ENCODE results near the gene ZSCAN5B. TPM values are rescaled to one million over a fixed set of nuclear protein-coding genes. Genes with fewer than 3 reads are reported as not detected.

The ZSCAN5B gene
- total and polyA plus RNA-seq, 9 of the 15 experiments (the other 6 are each of a cell fraction or from before 2014, with no cell fraction given) = 0.03 to 0.07 TPM; not detected in 7

DNA sequence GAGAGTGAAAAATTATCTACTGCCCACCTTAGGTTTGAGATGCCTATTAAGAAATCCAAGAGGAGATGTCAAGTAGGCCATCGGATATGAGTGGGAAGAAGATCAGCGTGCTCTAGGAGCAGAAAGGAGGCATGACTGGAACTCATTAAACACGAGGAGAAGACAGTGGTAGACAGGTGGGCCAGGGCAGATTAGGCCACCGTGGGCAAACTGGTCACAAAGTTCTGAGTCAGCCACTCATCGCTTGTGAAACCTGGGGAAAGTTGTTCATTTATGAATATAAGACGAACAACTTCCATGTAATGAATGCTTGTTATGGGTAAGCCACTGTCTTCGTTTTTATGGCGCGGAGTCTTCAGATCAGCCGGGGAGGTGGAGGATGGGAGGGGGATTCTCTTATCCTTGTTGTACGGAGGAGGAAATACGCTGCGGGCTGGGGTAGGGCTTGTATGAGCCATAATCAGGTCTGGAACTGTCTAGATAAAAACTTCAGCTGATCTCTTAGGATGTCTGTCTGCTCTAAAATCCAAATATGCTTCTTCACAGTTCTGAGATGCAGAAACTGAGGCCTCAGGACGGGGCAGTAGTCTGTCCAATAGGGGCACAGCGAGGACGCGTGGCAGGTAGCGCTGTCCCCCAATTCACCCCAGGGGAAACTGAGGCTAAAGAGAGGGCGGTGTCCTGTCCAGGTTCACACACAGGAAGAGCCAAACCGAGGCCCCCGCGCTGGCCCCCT is 57.6 kb downstream of the ZSCAN5B start (continued):
- TF ChIP-seq, protein P1, sequence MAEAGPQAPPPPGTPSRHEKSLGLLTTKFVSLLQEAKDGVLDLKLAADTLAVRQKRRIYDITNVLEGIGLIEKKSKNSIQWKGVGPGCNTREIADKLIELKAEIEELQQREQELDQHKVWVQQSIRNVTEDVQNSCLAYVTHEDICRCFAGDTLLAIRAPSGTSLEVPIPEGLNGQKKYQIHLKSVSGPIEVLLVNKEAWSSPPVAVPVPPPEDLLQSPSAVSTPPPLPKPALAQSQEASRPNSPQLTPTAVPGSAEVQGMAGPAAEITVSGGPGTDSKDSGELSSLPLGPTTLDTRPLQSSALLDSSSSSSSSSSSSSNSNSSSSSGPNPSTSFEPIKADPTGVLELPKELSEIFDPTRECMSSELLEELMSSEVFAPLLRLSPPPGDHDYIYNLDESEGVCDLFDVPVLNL (CRISPR knock-in tag; IDR thresholded peaks at IDR 0.05; ENCODE audit: low read depth) = no peak
- TF ChIP-seq HMGN3 (IDR thresholded peaks at IDR 0.05; ENCODE audit: borderline replicate concordance, extremely low read depth, insufficient read length, low read depth, low read length) = no peak
- TF ChIP-seq TEAD2 (tag; IDR thresholded peaks at IDR 0.05) = no peak
- TF ChIP-seq CXXC5 (CRISPR knock-in tag; IDR thresholded peaks at IDR 0.05) = no peak
- TF ChIP-seq, protein P2, sequence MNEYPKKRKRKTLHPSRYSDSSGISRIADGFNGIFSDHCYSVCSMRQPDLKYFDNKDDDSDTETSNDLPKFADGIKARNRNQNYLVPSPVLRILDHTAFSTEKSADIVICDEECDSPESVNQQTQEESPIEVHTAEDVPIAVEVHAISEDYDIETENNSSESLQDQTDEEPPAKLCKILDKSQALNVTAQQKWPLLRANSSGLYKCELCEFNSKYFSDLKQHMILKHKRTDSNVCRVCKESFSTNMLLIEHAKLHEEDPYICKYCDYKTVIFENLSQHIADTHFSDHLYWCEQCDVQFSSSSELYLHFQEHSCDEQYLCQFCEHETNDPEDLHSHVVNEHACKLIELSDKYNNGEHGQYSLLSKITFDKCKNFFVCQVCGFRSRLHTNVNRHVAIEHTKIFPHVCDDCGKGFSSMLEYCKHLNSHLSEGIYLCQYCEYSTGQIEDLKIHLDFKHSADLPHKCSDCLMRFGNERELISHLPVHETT (CRISPR knock-in tag; conservative IDR thresholded peaks at IDR 0.05 in 1 of 2, IDR thresholded peaks at IDR 0.05 in 1 of 2) = 0 out of 4 replicates have a peak, but pooled peaks of 1 of the 2 experiments have one; percentile 2
- TF ChIP-seq, protein P3, sequence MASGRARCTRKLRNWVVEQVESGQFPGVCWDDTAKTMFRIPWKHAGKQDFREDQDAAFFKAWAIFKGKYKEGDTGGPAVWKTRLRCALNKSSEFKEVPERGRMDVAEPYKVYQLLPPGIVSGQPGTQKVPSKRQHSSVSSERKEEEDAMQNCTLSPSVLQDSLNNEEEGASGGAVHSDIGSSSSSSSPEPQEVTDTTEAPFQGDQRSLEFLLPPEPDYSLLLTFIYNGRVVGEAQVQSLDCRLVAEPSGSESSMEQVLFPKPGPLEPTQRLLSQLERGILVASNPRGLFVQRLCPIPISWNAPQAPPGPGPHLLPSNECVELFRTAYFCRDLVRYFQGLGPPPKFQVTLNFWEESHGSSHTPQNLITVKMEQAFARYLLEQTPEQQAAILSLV (tag; IDR thresholded peaks at IDR 0.05) = no peak
- TF ChIP-seq, protein P4, sequence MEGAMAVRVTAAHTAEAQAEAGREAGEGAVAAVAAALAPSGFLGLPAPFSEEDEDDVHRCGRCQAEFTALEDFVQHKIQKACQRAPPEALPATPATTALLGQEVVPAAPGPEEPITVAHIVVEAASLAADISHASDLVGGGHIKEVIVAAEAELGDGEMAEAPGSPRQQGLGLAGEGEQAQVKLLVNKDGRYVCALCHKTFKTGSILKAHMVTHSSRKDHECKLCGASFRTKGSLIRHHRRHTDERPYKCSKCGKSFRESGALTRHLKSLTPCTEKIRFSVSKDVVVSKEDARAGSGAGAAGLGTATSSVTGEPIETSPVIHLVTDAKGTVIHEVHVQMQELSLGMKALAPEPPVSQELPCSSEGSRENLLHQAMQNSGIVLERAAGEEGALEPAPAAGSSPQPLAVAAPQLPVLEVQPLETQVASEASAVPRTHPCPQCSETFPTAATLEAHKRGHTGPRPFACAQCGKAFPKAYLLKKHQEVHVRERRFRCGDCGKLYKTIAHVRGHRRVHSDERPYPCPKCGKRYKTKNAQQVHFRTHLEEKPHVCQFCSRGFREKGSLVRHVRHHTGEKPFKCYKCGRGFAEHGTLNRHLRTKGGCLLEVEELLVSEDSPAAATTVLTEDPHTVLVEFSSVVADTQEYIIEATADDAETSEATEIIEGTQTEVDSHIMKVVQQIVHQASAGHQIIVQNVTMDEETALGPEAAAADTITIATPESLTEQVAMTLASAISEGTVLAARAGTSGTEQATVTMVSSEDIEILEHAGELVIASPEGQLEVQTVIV (CRISPR knock-in tag; IDR thresholded peaks at IDR 0.05; ENCODE audit: borderline replicate concordance) = no peak
- TF ChIP-seq NR2F6 (CRISPR knock-in tag; IDR thresholded peaks at IDR 0.05) = no peak
- no peak for TF ChIP-seq POLR3G (IDR thresholded peaks at IDR 0.05; ENCODE audit: extremely low read depth, insufficient read length, insufficient replicate concordance)
- TF ChIP-seq, protein P5, sequence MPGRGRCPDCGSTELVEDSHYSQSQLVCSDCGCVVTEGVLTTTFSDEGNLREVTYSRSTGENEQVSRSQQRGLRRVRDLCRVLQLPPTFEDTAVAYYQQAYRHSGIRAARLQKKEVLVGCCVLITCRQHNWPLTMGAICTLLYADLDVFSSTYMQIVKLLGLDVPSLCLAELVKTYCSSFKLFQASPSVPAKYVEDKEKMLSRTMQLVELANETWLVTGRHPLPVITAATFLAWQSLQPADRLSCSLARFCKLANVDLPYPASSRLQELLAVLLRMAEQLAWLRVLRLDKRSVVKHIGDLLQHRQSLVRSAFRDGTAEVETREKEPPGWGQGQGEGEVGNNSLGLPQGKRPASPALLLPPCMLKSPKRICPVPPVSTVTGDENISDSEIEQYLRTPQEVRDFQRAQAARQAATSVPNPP (IDR thresholded peaks at IDR 0.05; ENCODE audit: borderline replicate concordance, insufficient read depth, insufficient read length) = no peak
- no peak for TF ChIP-seq ZC3H11A (IDR thresholded peaks at IDR 0.05; ENCODE audit: low read depth, low read length)
- TF ChIP-seq HDAC1 (IDR thresholded peaks at IDR 0.05) = no peak
- no peak for TF ChIP-seq ZNF79 (CRISPR knock-in tag; IDR thresholded peaks at IDR 0.05; ENCODE audit: low read depth)
- no peak for TF ChIP-seq ZSCAN29 (IDR thresholded peaks at IDR 0.05)
- no peak for TF ChIP-seq NUFIP1 (IDR thresholded peaks at IDR 0.05; ENCODE audit: partially characterized antibody)
- no peak for TF ChIP-seq ZC3H8 (IDR thresholded peaks at IDR 0.05)
- no peak for TF ChIP-seq MYBL2 (IDR thresholded peaks at IDR 0.05; ENCODE audit: low read depth)
- TF ChIP-seq MYBL2 (CRISPR knock-in tag; IDR thresholded peaks at IDR 0.05; ENCODE audit: borderline replicate concordance) = no peak
- no peak for TF ChIP-seq SMARCC2 (IDR thresholded peaks at IDR 0.05; ENCODE audit: low read depth)
